Left ventricle myocardium inferior (tissue), 1 donor: ENCODE measurements around the gene ZNF564. TPM values are rescaled to one million over a fixed set of nuclear protein-coding genes. Genes with fewer than 3 reads are reported as not detected.
"Not testable (repeated sequence)": the region's sequence is repeated elsewhere in the genome, so short reads cannot be mapped to it uniquely, and the experiment has no call there.

ENCODE experiments used
- DNase-seq: peaks from one replicate; pipeline ENCODE4 v3.0.0-alpha.2; 2020
- H3K27ac ChIP-seq: fragments of 200-600 bp; replicated peaks from 2 replicates; pipeline ENCODE4 v1.8.0; 2021
- H3K27me3 ChIP-seq: fragments of 200-600 bp; 2 replicates; pipeline ENCODE4 v1.8.0; 2021; ENCODE audit warnings: low read depth
- H3K36me3 ChIP-seq: fragments of 200-600 bp; 2 replicates; pipeline ENCODE4 v1.8.0; 2021
- H3K4me1 ChIP-seq: fragments of 200-600 bp; 2 replicates; pipeline ENCODE4 v1.8.0; 2021
- H3K4me3 ChIP-seq: fragments of 200-600 bp; 2 replicates; pipeline ENCODE4 v1.8.0; 2021; ENCODE audit warnings: mild to moderate bottlenecking, moderate library complexity
- H3K9me3 ChIP-seq: fragments of 200-600 bp; replicated peaks from 2 replicates; pipeline ENCODE4 v1.8.0; 2021
- CTCF ChIP-seq: fragments of 200-600 bp; IDR thresholded peaks from 2 replicates; pipeline ENCODE4 v1.8.0; 2021; ENCODE audit warnings: antibody characterized with exemption, mild to moderate bottlenecking, borderline replicate concordance
- intact Hi-C: fragments of 100-400 bp; cut with micrococcal nuclease; formaldehyde crosslinking; loops from one replicate; pipeline ENCODE4 v1.11.0; 2022
- total RNA-seq: library from RNA; stranded (reverse); fragmentation: NEBNext Ultra II Directional; extraction: Animal tissue kit (Norgen Biotek cat#: 25700); gene quantifications from one replicate; pipeline ENCODE4 v1.2.1, GENCODE V29; 2021
- donor health status: DM: no; HTN: yes; CAD: no; lungs with severe emphysema.

The ZNF564 gene
- total RNA-seq, 1 donor from 2014 or later = 11.1 TPM

DNA sequence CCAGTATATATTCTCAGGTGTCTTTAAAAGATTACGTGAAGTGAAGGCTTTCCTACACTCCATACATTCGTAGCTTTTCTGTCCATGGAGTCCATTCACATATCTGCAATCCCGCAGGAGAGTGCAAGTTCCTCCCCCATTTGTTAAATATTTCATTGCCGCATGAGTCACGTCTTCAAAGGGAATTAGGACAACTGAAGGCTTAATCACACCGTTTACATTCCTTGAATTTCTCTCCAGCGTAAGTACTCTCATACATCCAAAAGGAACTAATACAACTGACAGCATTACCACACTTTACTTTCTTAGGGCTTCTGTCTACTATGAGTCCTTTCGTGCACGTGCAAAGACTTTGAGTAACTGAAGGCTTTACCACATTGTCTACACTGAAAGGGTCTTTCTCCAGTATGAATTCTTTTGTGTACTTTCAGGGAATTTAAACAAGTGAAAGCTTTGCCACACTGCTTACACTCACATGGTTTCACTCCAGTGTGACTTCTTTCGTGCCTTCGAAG, 29.0 kb upstream of the ZNF564 start:
- intact Hi-C loops = no loop called here
- no peak for DNase-seq
- Histone ChIP-seq H3K36me3 (peaks cover 55% of the 10 kb centered on the region), H3K4me1 (no peaks in the 10 kb centered on the region), H3K27me3 (no peaks in the 10 kb centered on the region), H3K4me3 (no peak overlapping the region), H3K9me3 (peaks cover 41% of the 10 kb centered on the region), H3K27ac (no peak overlapping the region)
- TF ChIP-seq CTCF = no peak

DNA sequence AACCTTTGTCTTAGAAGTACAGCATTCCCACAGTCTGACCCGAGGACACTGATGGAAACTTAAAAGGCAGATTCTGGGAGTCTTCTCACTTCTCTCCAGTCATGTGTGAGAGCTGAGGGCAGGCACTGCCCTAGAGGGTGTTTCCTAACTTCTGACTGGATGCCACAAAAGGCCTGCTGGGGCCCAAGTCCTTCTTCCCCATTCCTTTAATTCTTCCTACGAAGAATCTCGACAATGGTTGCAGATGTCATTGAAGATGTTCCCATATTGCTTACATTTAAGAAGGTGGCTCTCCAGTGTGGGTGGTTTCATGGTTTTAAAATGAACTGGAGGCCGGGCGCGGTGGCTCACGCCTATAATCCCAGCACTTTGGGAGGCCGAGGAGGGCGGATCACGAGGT, 27.4 kb upstream of the ZNF564 start:
- H3K4me3 ChIP-seq = no peak overlapping the region
- H3K27me3 ChIP-seq = no peaks in the 10 kb centered on the region
- TF ChIP-seq CTCF = no peak
- no peaks in the 10 kb centered on the region for H3K4me1 ChIP-seq
- H3K9me3 ChIP-seq = peaks cover 41% of the 10 kb centered on the region
- no peak overlapping the region for H3K27ac ChIP-seq
- no peak for DNase-seq
- peaks cover 55% of the 10 kb centered on the region for H3K36me3 ChIP-seq
- intact Hi-C loops = no loop called here

- H3K4me1 ChIP-seq = no peaks in the 10 kb centered on the region
- H3K36me3 ChIP-seq = peaks cover 13% of the 10 kb centered on the region
- H3K9me3 ChIP-seq = peaks cover 5% of the 10 kb centered on the region
- no peak for TF ChIP-seq CTCF
- no peak overlapping the region for H3K4me3 ChIP-seq
- no peak overlapping the region for H3K27ac ChIP-seq
- intact Hi-C loops = no loop called here
- H3K27me3 ChIP-seq = no peaks in the 10 kb centered on the region
- no peak for DNase-seq
Measured at GRCh38 chr19:12574036-12574435, 22.8 kb upstream of the ZNF564 start.

GRCh38 chr19:12567951-12568350, 16.7 kb upstream of the ZNF564 start:
- no peak for TF ChIP-seq CTCF
- Histone ChIP-seq H3K4me3 (no peak overlapping the region), H3K9me3 (no peaks in the 10 kb centered on the region), H3K27me3 (no peaks in the 10 kb centered on the region), H3K27ac (no peak overlapping the region), H3K36me3 (no peaks in the 10 kb centered on the region), H3K4me1 (no peaks in the 10 kb centered on the region)
- intact Hi-C loops = no loop called here
- no peak for DNase-seq

DNA sequence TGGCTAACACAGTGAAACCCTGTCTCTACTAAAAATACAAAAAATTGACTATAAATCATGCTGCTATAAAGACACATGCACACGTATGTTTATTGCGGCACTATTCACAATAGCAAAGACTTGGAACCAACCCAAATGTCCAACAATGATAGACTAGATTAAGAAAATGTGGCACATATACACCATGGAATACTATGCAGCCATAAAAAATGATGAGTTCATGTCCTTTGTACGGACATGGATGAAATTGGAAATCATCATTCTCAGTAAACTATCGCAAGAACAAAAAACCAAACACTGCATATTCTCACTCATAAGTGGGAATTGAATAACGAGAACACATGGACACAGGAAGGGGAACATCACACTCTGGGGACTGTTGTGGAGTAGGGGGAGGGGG, 15.1 kb upstream of the ZNF564 start:
- H3K4me1 ChIP-seq, H3K27me3 ChIP-seq, H3K9me3 ChIP-seq, H3K36me3 ChIP-seq, H3K4me3 ChIP-seq, intact Hi-C loops, H3K27ac ChIP-seq, DNase-seq: not testable (repeated sequence)

DNA sequence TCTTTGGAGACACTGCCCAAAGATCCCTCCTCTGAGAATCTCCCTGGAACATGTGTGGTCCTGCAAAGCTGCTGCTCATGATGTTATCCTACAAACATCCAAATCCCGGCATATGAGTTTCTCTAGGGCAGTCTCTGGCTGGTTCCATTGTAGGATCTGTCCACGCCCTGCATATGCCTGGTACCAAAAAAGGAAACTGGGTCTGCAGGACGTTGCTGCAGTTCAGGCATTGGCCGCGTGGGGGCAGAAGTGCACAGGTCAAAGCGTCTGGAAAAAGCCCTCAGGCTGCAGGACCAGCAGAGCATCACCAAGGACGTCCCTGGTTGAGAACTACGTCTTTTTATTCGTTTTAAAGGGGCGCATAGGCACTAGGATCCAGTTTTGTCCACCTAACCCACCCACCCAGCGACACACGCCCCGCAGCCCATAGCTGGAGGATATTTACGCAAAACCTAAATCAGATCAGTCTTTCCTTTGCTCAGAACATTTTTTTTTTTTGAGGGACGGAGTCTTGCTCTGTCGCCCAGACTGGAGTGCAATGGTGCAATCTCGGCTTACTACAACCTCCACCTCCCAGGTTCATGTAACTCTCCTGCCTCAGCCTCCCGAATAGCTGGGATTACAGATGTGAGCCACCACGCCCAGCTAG, 12.9 kb upstream of the ZNF564 start:
- intact Hi-C loops = no loop called here
- no peaks in the 10 kb centered on the region for H3K27me3 ChIP-seq
- H3K36me3 ChIP-seq = no peaks in the 10 kb centered on the region
- H3K4me1 ChIP-seq = no peaks in the 10 kb centered on the region
- peak; percentile 97 for TF ChIP-seq CTCF
- no peak overlapping the region for H3K27ac ChIP-seq
- no peak overlapping the region for H3K4me3 ChIP-seq
- no peaks in the 10 kb centered on the region for H3K9me3 ChIP-seq
- DNase-seq = peak; percentile 90
